CD4-positive, CD25-positive, alpha-beta regulatory T cell (primary cell): Measurements from ENCODE around the gene LMAN2. TPM values are rescaled to one million over a fixed set of nuclear protein-coding genes. Genes with fewer than 3 reads are reported as not detected.
A peak's percentile ranks its signal among the peaks of the same experiment; 100 is the strongest.

Experiments used
- ATAC-seq, 2 donors: fragments of 150-1000 bp; cut with Tn5 transposase; one replicate each; pipeline ENCODE4 v1.10.0; 2021; ENCODE audit warnings: low read depth in 2 of 2, moderate number of reproducible peaks in 2 of 2, moderate library complexity in 1 of 2
- DNase-seq, 3 donors: peaks; one replicate each; pipeline versions ENCODE4 v3.0.0 to v3.0.0-alpha.2; 2012 to 2022; ENCODE audit warnings: mixed read lengths in 1 of 3
- H3K27ac ChIP-seq: one replicate; pipeline ENCODE4 v1.7.0; 2013; ENCODE audit warnings: mild to moderate bottlenecking, low read length; ENCODE audit not compliant: insufficient read depth, poor library complexity, severe bottlenecking
- H3K27me3 ChIP-seq: one replicate; pipeline ENCODE4 v1.7.0; 2013; ENCODE audit warnings: low read length; ENCODE audit not compliant: control insufficient read depth, insufficient read depth
- H3K36me3 ChIP-seq: one replicate; pipeline ENCODE4 v1.7.0; 2013; ENCODE audit warnings: mild to moderate bottlenecking, low read length, moderate library complexity; ENCODE audit not compliant: control insufficient read depth, insufficient read depth
- H3K4me1 ChIP-seq: 2 replicates; pipeline ENCODE4 v1.7.0; 2013; ENCODE audit warnings: mild to moderate bottlenecking, low read length; ENCODE audit not compliant: insufficient read depth, control insufficient read depth, poor library complexity, severe bottlenecking
- H3K4me3 ChIP-seq: one replicate; pipeline ENCODE4 v1.7.0; 2013; ENCODE audit warnings: low read depth, mild to moderate bottlenecking, low read length, moderate library complexity
- H3K9me3 ChIP-seq, 2 experiments: 1 replicate in 1 of 2; 2 replicates in 1 of 2; pipeline ENCODE4 v1.7.0; 2013; ENCODE audit warnings: low read length in 2 of 2, mild to moderate bottlenecking in 1 of 2, moderate library complexity in 1 of 2; ENCODE audit not compliant: control insufficient read depth in 2 of 2
- H3K27ac Mint-ChIP-seq, 3 donors: one replicate each; pipeline ENCODE4 v1.8.0; 2020 to 2022; ENCODE audit warnings: mild to moderate bottlenecking in 3 of 3, mixed read lengths in 3 of 3, moderate library complexity in 2 of 3
- H3K27me3 Mint-ChIP-seq: one replicate; pipeline ENCODE4 v1.8.0; 2022; ENCODE audit warnings: mild to moderate bottlenecking, mixed read lengths
- H3K36me3 Mint-ChIP-seq: one replicate; pipeline ENCODE4 v1.8.0; 2020; ENCODE audit warnings: mixed read lengths
- H3K4me1 Mint-ChIP-seq, 4 donors: one replicate each; pipeline ENCODE4 v1.8.0; 2020 to 2022; ENCODE audit warnings: mixed read lengths in 4 of 4, mild to moderate bottlenecking in 1 of 4
- H3K4me3 Mint-ChIP-seq, 4 donors: one replicate each; pipeline ENCODE4 v1.8.0; 2020 to 2022; ENCODE audit warnings: mild to moderate bottlenecking in 4 of 4, mixed read lengths in 4 of 4, moderate library complexity in 3 of 4
- H3K9me3 Mint-ChIP-seq, 7 donors: one replicate each; pipeline ENCODE4 v1.8.0; 2020 to 2022; ENCODE audit warnings: mixed read lengths in 7 of 7, mild to moderate bottlenecking in 3 of 7, moderate library complexity in 2 of 7
- polyA plus RNA-seq, 4 donors: library from polyadenylated mRNA; unstranded; fragments of 300-500 nt; fragmentation: Illumina TruSeq; gene quantifications; one replicate each; pipeline ENCODE4 v1.2.3, GENCODE V29; 2021
- total RNA-seq: library from RNA; stranded (reverse); gene quantifications from one replicate; pipeline ENCODE4 v1.2.3, GENCODE V29; 2022

LMAN2 gene
- total and polyA plus RNA-seq, 5 donors from 2014 or later = 77.9 to 289 (median 237) TPM

- Mint-ChIP-seq H3K36me3 (peaks cover 39% of the 10 kb centered on the region), H3K4me3 (no peak overlapping the region), H3K9me3 (peaks cover 0 to 6% (median 3%) of the 10 kb centered on the region in 7 donors), H3K27me3 (no peaks in the 10 kb centered on the region), H3K27ac (no peak overlapping the region), H3K4me1 (peaks cover 7 to 19% (median 12%) of the 10 kb centered on the region in 4 donors)
- ATAC-seq (no peak), DNase-seq (no peak)
- Histone ChIP-seq H3K27me3 (no peaks in the 10 kb centered on the region), H3K9me3 (peaks cover 5 to 11% of the 10 kb centered on the region in 2 experiments), H3K36me3 (peaks cover 88% of the 10 kb centered on the region), H3K27ac (no peak overlapping the region), H3K4me1 (no peaks in the 10 kb centered on the region), H3K4me3 (no peak overlapping the region)
Observed at GRCh38 chr5:177338251-177339106, 13.0 kb downstream of the LMAN2 start.

- Mint-ChIP-seq H3K4me1 (peaks cover 6 to 16% (median 9%) of the 10 kb centered on the region in 4 donors), H3K4me3 (no peak overlapping the region), H3K27ac (no peak overlapping the region), H3K27me3 (no peaks in the 10 kb centered on the region), H3K9me3 (peaks cover 0 to 6% (median 3%) of the 10 kb centered on the region in 7 donors), H3K36me3 (peaks cover 37% of the 10 kb centered on the region)
- no peak for ATAC-seq
- DNase-seq = no peak
- peaks cover 5 to 11% of the 10 kb centered on the region in 2 experiments for H3K9me3 ChIP-seq
- peaks cover 82% of the 10 kb centered on the region for H3K36me3 ChIP-seq
- H3K4me3 ChIP-seq = no peak overlapping the region
- H3K27me3 ChIP-seq = no peaks in the 10 kb centered on the region
- H3K4me1 ChIP-seq = no peaks in the 10 kb centered on the region
- no peak overlapping the region for H3K27ac ChIP-seq
Observed at GRCh38 chr5:177336603-177337494, 14.6 kb downstream of the LMAN2 start.

GRCh38 chr5:177336112-177336511, 15.4 kb downstream of the LMAN2 start:
- Mint-ChIP-seq H3K4me1 (peaks cover 3 to 11% (median 6%) of the 10 kb centered on the region in 4 donors), H3K27ac (no peak overlapping the region), H3K4me3 (no peak overlapping the region), H3K27me3 (no peaks in the 10 kb centered on the region), H3K9me3 (peaks cover 0 to 6% (median 1%) of the 10 kb centered on the region in 7 donors), H3K36me3 (peaks cover 30% of the 10 kb centered on the region)
- Histone ChIP-seq H3K4me1 (no peaks in the 10 kb centered on the region), H3K9me3 (peaks cover 5 to 11% of the 10 kb centered on the region in 2 experiments), H3K27me3 (no peaks in the 10 kb centered on the region), H3K27ac (no peak overlapping the region), H3K4me3 (no peak overlapping the region), H3K36me3 (peaks cover 82% of the 10 kb centered on the region)
- ATAC-seq (peak in 1 of 2 donors; percentile 35), DNase-seq (peak in 1 of 3 donors; percentile 48)

- no peaks in the 10 kb centered on the region for H3K27me3 Mint-ChIP-seq
- Histone ChIP-seq H3K4me3 (no peak overlapping the region), H3K27me3 (no peaks in the 10 kb centered on the region), H3K9me3 (peaks cover 5 to 11% of the 10 kb centered on the region in 2 experiments), H3K27ac (no peak overlapping the region), H3K36me3 (peaks cover 84% of the 10 kb centered on the region), H3K4me1 (no peaks in the 10 kb centered on the region)
- H3K4me3 Mint-ChIP-seq = no peak overlapping the region
- H3K9me3 Mint-ChIP-seq = peaks cover 0 to 6% (median 1%) of the 10 kb centered on the region in 7 donors
- ATAC-seq = no peak
- no peak for DNase-seq
- no peak overlapping the region for H3K27ac Mint-ChIP-seq
- H3K4me1 Mint-ChIP-seq = peaks cover 3 to 11% (median 6%) of the 10 kb centered on the region in 4 donors
- peaks cover 31% of the 10 kb centered on the region for H3K36me3 Mint-ChIP-seq
Observed at GRCh38 chr5:177335701-177336065, 15.8 kb downstream of the LMAN2 start.

- no peak overlapping the region for H3K4me3 Mint-ChIP-seq
- H3K4me1 ChIP-seq = no peaks in the 10 kb centered on the region
- no peak for ATAC-seq
Observed at GRCh38 chr5:177334781-177335700, 16.4 kb downstream of the LMAN2 start.

GRCh38 chr5:177334155-177334551, 17.3 kb downstream of the LMAN2 start:
- H3K4me3 ChIP-seq = no peak overlapping the region
- DNase-seq (no peak), ATAC-seq (no peak)
- no peaks in the 10 kb centered on the region for H3K27me3 ChIP-seq
- no peak overlapping the region for H3K27ac Mint-ChIP-seq
- no peaks in the 10 kb centered on the region for H3K27me3 Mint-ChIP-seq
- H3K27ac ChIP-seq = no peak overlapping the region
- H3K4me1 Mint-ChIP-seq = peaks cover 0 to 6% (median 3%) of the 10 kb centered on the region in 4 donors
- H3K36me3 ChIP-seq = peaks cover 78% of the 10 kb centered on the region
- no peaks in the 10 kb centered on the region for H3K9me3 Mint-ChIP-seq
- H3K36me3 Mint-ChIP-seq = peaks cover 28% of the 10 kb centered on the region
- no peaks in the 10 kb centered on the region for H3K4me1 ChIP-seq
- no peak overlapping the region for H3K4me3 Mint-ChIP-seq
- H3K9me3 ChIP-seq = no peaks in the 10 kb centered on the region

More at GRCh38 chr5:177334781-177335700, 16.4 kb downstream of the LMAN2 start:
- H3K27ac ChIP-seq = no peak overlapping the region
- H3K36me3 Mint-ChIP-seq = peaks cover 36% of the 10 kb centered on the region
- peaks cover 3 to 11% (median 7%) of the 10 kb centered on the region in 4 donors for H3K4me1 Mint-ChIP-seq
- H3K4me3 ChIP-seq = no peak overlapping the region
- peaks cover 83% of the 10 kb centered on the region for H3K36me3 ChIP-seq
- peaks cover 3 to 7% of the 10 kb centered on the region in 2 experiments for H3K9me3 ChIP-seq
- H3K27ac Mint-ChIP-seq = no peak overlapping the region
- peaks cover 0 to 6% (median 1%) of the 10 kb centered on the region in 7 donors for H3K9me3 Mint-ChIP-seq
- H3K27me3 Mint-ChIP-seq = no peaks in the 10 kb centered on the region
- DNase-seq = no peak
- no peaks in the 10 kb centered on the region for H3K27me3 ChIP-seq
